GM06990 (cell line): ENCODE measurements around the gene EPN2.

Source experiments
- DNase-seq: peaks from one replicate; pipeline ENCODE4 v3.0.0-alpha.2; 2011; ENCODE audit not compliant: insufficient read length; ENCODE audit errors: extremely low read depth
- H3K27me3 ChIP-seq: replicated peaks from 2 replicates; pipeline ENCODE4 v1.6.0; 2011; ENCODE audit warnings: low read length; ENCODE audit not compliant: control insufficient read depth, insufficient read depth
- H3K36me3 ChIP-seq: 2 replicates; pipeline ENCODE4 v1.5.1; 2011; ENCODE audit warnings: low read length; ENCODE audit not compliant: control insufficient read depth, insufficient read depth
- H3K4me3 ChIP-seq: replicated peaks from 2 replicates; pipeline ENCODE4 v1.5.1; 2011; ENCODE audit warnings: low read depth, mild to moderate bottlenecking, control low read depth, low read length
- TF ChIP-seq, protein P1 (sequence below): IDR thresholded peaks from 2 replicates; pipeline ENCODE4 v1.5.1; 2011; ENCODE audit warnings: low read length, control low read depth, mild to moderate bottlenecking, inconsistent platforms; ENCODE audit not compliant: insufficient read depth, poor library complexity, severe bottlenecking

The EPN2 gene

DNA sequence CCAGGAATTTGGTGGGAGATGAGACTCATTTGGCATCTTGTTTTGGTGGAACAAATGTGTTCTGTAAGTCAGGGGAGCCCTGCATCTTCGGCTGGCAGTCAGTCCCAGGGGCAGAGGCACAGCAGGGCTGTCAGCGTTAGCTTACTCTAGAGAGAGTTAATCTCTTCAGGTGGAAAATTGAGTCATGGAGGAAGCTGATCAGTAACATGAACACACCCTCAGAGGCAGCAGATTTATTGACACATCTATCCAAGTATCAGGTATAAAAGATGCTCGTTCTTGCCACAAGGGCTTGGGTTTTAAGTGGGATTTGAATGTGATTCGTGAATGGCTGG lies 55.2 kb downstream of the EPN2 start:
- TF ChIP-seq, protein P1, sequence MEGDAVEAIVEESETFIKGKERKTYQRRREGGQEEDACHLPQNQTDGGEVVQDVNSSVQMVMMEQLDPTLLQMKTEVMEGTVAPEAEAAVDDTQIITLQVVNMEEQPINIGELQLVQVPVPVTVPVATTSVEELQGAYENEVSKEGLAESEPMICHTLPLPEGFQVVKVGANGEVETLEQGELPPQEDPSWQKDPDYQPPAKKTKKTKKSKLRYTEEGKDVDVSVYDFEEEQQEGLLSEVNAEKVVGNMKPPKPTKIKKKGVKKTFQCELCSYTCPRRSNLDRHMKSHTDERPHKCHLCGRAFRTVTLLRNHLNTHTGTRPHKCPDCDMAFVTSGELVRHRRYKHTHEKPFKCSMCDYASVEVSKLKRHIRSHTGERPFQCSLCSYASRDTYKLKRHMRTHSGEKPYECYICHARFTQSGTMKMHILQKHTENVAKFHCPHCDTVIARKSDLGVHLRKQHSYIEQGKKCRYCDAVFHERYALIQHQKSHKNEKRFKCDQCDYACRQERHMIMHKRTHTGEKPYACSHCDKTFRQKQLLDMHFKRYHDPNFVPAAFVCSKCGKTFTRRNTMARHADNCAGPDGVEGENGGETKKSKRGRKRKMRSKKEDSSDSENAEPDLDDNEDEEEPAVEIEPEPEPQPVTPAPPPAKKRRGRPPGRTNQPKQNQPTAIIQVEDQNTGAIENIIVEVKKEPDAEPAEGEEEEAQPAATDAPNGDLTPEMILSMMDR = no peak
- Histone ChIP-seq H3K27me3 (no peaks in the 10 kb centered on the region), H3K36me3 (no peaks in the 10 kb centered on the region), H3K4me3 (no peak overlapping the region)
- no peak for DNase-seq

DNA sequence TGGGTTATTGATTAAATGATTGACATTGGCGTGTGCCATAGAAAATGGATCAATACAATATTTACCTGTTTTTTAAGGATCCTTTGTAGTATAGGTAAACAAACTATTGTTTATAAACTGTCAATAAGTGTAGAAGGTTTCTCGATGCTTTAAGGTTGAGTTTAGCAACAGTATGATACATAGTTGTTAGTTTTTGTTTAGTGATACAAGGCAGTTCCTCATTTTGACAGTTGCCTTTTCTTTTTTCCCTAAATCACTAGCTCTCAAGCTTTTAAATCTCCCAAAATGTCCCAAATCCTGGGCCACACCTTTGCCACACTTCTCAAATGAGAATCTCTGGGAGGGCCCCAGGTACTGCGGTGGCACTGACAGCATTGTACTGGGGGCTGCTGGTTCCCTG lies 57.3 kb downstream of the EPN2 start:
- H3K27me3 ChIP-seq = no peaks in the 10 kb centered on the region
- DNase-seq = no peak
- no peak overlapping the region for H3K4me3 ChIP-seq
- TF ChIP-seq, protein P1 = no peak
- H3K36me3 ChIP-seq = no peaks in the 10 kb centered on the region

DNA sequence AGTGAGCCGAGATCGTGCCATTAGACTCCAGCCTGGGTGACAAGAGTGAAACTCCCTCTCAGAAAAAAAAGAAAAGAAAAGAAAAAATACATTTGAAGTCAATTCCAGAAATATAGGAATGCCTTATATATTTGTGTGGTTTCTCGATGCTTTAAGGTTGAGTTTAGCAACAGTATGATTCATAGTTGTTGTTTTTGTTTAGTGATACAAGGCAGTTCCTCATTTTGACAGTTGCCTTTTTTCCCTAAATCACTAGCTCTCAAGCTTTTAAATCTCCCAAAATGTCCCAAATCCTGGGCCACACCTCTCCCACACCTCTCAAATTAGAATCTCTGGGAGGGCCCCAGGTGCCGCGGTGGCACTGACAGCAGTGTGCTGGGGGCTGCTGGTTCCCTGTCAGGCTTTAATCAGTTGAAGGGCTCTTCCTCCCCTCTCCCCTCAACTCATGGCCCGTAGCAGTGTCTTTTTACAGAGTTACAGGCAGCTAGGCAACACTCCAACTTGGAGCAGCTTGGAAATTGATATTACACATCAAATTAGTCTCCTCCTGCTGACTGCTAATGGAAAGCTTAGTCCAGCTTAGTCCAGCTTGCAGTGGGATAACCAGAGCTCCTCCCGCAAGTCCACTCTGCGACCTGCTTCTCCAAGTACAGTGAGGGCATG lies 58.4 kb downstream of the EPN2 start:
- TF ChIP-seq, protein P1 = no peak
- DNase-seq = no peak
- no peak overlapping the region for H3K4me3 ChIP-seq

DNA sequence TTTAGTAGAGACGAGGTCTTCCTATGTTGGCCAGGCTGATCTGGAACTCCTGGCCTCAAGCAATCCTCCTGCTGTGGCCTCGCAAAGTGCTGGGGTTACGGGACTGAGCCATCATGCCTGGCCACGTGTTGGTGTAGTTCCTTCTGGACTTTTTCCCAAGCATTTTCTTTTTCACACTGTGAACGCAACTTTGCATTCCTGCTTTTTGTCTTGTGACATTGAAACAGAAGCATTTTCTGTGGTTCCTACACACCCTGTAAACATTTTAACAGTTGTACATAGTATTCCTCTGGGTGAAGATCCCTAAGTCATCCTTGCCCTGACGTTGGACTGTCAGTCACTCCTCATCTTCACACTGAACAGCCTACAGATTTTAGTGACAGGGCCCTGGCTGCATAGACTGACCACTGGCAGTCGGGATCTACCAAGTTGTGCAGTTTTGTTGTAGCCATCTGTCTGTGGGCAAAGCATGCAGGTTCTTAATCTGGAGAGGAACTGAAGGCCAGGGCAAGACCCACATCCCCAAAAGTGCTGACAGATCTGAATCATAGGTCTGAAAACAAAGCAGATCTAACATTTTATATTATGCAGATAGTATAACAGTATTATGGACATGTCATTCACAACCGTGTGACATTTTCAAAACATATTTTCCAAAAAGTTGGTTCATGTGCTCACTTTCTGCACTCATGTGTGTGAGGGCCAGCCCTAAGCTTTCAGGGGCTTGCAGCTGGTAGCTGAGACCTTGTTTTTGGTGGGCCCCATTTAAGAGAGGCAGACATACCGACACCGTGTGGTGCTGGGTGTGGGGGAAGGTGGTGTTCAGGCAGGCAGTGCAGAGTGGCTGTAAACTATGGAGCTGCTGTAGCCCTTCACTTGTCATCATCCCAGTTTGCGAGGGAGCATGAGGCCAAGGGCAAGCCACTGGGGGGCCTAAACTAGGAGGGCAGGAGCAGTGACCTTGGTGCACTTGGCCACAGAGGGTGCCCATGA lies 59.9 kb downstream of the EPN2 start:
- no peaks in the 10 kb centered on the region for H3K27me3 ChIP-seq
- no peaks in the 10 kb centered on the region for H3K36me3 ChIP-seq
- DNase-seq = no peak
- H3K4me3 ChIP-seq = no peak overlapping the region
- TF ChIP-seq, protein P1 = no peak

More for the DNA sequence above, 58.4 kb downstream of the EPN2 start:
- H3K36me3 ChIP-seq = no peaks in the 10 kb centered on the region
- H3K27me3 ChIP-seq = no peaks in the 10 kb centered on the region

DNA sequence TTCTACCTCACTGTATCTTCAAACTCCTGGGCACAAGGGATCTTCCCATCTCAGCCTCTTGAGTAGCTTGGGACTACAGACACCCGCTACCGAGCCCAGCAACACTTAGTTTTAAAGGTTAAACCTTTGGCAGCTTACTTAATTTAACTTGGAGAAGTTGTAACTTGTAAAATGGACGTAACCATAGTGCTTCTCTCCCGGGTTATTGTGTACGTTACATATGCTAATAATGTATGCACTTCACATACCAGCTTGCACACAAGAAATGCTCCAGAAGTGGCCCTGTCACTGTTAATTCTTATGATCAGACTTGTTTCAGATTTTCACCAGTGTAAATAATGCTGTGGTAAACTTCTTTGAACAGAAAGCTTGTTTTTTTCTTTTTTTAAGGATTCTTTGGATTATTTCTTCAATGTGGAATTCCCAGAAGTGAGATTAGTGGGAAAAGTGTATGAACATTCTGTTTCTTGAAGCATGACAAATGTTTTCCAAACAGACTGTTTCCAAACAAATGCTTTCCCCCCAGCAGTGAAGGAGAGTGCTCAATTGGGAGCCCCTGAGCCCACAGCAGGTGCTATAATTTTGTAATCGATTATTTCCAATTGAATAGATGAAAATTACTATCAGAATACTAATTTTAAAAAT lies 61.5 kb downstream of the EPN2 start:
- no peak for DNase-seq
- Histone ChIP-seq H3K36me3 (no peaks in the 10 kb centered on the region), H3K4me3 (no peak overlapping the region), H3K27me3 (no peaks in the 10 kb centered on the region)
- TF ChIP-seq, protein P1 = no peak
